Mesenchymal stem cell (in vitro differentiated cells and primary cell): Measurements from ENCODE around the gene SH3RF2.
A peak's percentile ranks its signal among the peaks of the same experiment; 100 is the strongest.

Experiments
- DNase-seq: peaks from one replicate; pipeline ENCODE4 v3.0.0-alpha.2; 2013
- H2AFZ ChIP-seq: one replicate; pipeline ENCODE4 v1.6.1; 2013; ENCODE audit warnings: low read depth, mild to moderate bottlenecking, control low read depth, inconsistent platforms, low read length, moderate library complexity
- H2AK5ac ChIP-seq: 2 replicates; pipeline ENCODE4 v1.6.1; 2013; ENCODE audit warnings: low read length, moderate library complexity, mild to moderate bottlenecking, inconsistent platforms; ENCODE audit not compliant: severe bottlenecking
- H2BK120ac ChIP-seq: one replicate; pipeline ENCODE4 v1.6.1; 2013; ENCODE audit warnings: low read depth, mild to moderate bottlenecking, inconsistent platforms, low read length, moderate library complexity
- H2BK12ac ChIP-seq, 2 experiments: one replicate each; pipeline ENCODE4 v1.6.1; 2013; ENCODE audit warnings: inconsistent platforms in 2 of 2, low read length in 2 of 2, mild to moderate bottlenecking in 2 of 2, moderate library complexity in 2 of 2, control low read depth in 1 of 2
- H2BK15ac ChIP-seq: one replicate; pipeline ENCODE4 v1.6.1; 2013; ENCODE audit warnings: mild to moderate bottlenecking, low read depth, inconsistent platforms; ENCODE audit not compliant: poor library complexity, severe bottlenecking
- H2BK5ac ChIP-seq: 2 replicates; pipeline ENCODE4 v1.6.1; 2013; ENCODE audit warnings: low read depth, mild to moderate bottlenecking, low read length, control low read depth, inconsistent platforms; ENCODE audit not compliant: poor library complexity, severe bottlenecking
- H3K14ac ChIP-seq, 2 experiments: one replicate each; pipeline ENCODE4 v1.6.1; 2013; ENCODE audit warnings: inconsistent platforms in 2 of 2, low read length in 2 of 2, control low read depth in 1 of 2, mild to moderate bottlenecking in 1 of 2, moderate library complexity in 1 of 2
- H3K18ac ChIP-seq, 2 experiments: one replicate each; pipeline ENCODE4 v1.6.1; 2013; ENCODE audit warnings: inconsistent platforms in 2 of 2, low read length in 2 of 2, control low read depth in 1 of 2, low read depth in 1 of 2, mild to moderate bottlenecking in 1 of 2
- H3K23ac ChIP-seq, 2 experiments: one replicate each; pipeline ENCODE4 v1.6.1; 2013; ENCODE audit warnings: inconsistent platforms in 2 of 2, low read length in 2 of 2, mild to moderate bottlenecking in 2 of 2, moderate library complexity in 2 of 2, control low read depth in 1 of 2
- H3K27ac ChIP-seq: 2 replicates; pipeline ENCODE4 v1.5.1; 2013; ENCODE audit warnings: mild to moderate bottlenecking, moderate library complexity, low read length, control low read depth, inconsistent platforms; ENCODE audit not compliant: poor library complexity, severe bottlenecking
- H3K27me3 ChIP-seq, 2 experiments: 2 replicates each; pipeline versions ENCODE4 v1.6.1 to v1.7.0; 2013; ENCODE audit warnings: low read length in 2 of 2, mild to moderate bottlenecking in 2 of 2, moderate library complexity in 2 of 2, control low read depth in 1 of 2, inconsistent platforms in 1 of 2; ENCODE audit not compliant: control insufficient read depth in 1 of 2, insufficient read depth in 1 of 2
- H3K36me3 ChIP-seq, 2 experiments: 2 replicates each; pipeline versions ENCODE4 v1.6.1 to v1.7.0; 2013; ENCODE audit warnings: low read length in 2 of 2, control low read depth in 1 of 2, inconsistent platforms in 1 of 2, low read depth in 1 of 2, mild to moderate bottlenecking in 1 of 2; ENCODE audit not compliant: insufficient read depth in 2 of 2, control insufficient read depth in 1 of 2
- H3K4ac ChIP-seq, 2 experiments: one replicate each; pipeline ENCODE4 v1.6.1; 2013; ENCODE audit warnings: inconsistent platforms in 2 of 2, low read length in 2 of 2, mild to moderate bottlenecking in 2 of 2, moderate library complexity in 2 of 2, control low read depth in 1 of 2, low read depth in 1 of 2
- H3K4me1 ChIP-seq: 2 replicates; pipeline ENCODE4 v1.6.1; 2013; ENCODE audit warnings: low read depth, low read length, control low read depth; ENCODE audit not compliant: control insufficient read depth, insufficient read depth
- H3K4me2 ChIP-seq: 2 replicates; pipeline ENCODE4 v1.6.1; 2013; ENCODE audit warnings: low read length, mild to moderate bottlenecking, inconsistent platforms; ENCODE audit not compliant: poor library complexity, severe bottlenecking
- H3K4me3 ChIP-seq, 2 experiments: 2 replicates each; pipeline versions ENCODE4 v1.5.1 to v1.7.0; 2013; ENCODE audit warnings: low read length in 2 of 2, mild to moderate bottlenecking in 2 of 2, control low read depth in 1 of 2, low read depth in 1 of 2; ENCODE audit not compliant: insufficient read depth in 1 of 2
- H3K79me1 ChIP-seq: replicated peaks from 2 replicates; pipeline ENCODE4 v1.6.1; 2013; ENCODE audit warnings: mild to moderate bottlenecking, control low read depth, low read length, inconsistent platforms; ENCODE audit not compliant: poor library complexity, severe bottlenecking
- H3K9ac ChIP-seq: 2 replicates; pipeline ENCODE4 v1.7.0; 2013; ENCODE audit warnings: mild to moderate bottlenecking, low read length, moderate library complexity
- H3K9me3 ChIP-seq: 2 replicates; pipeline ENCODE4 v1.7.0; 2013; ENCODE audit warnings: mild to moderate bottlenecking, low read length; ENCODE audit not compliant: control insufficient read depth
- H4K8ac ChIP-seq: one replicate; pipeline ENCODE4 v1.6.1; 2013; ENCODE audit warnings: inconsistent platforms, mild to moderate bottlenecking, low read length, moderate library complexity
- H4K91ac ChIP-seq: one replicate; pipeline ENCODE4 v1.6.1; 2013; ENCODE audit warnings: mild to moderate bottlenecking, low read length, inconsistent platforms
- WGBS: methylation state at CpG from one replicate; pipeline ENCODE4 v1.1.7; 2013; ENCODE audit warnings: mixed read lengths; 5-methylcytosine and 5-hydroxymethylcytosine counted together

SH3RF2 gene

DNA sequence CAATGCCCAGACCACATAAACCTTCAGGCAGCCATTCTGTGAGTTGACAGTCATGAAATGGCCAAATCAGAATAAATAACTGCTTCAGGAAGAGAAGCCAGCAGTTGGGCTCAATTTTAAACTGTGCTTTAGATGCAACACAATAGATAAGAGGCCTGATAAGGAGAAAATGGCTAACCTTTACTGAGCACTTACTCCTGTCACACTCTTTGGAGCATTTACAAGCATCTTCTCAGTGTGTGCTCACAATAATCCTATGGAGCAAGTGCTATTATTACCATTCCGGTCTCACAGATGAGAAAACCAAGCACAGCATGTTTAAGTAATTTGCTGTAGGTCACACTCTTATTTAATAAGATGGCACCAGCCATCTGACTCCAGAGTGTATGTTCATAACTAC is 11.5 kb upstream of the SH3RF2 start:
- Histone ChIP-seq H3K79me1 (no peaks in the 10 kb centered on the region), H2AK5ac (peak overlapping the region; percentile 33)

DNA sequence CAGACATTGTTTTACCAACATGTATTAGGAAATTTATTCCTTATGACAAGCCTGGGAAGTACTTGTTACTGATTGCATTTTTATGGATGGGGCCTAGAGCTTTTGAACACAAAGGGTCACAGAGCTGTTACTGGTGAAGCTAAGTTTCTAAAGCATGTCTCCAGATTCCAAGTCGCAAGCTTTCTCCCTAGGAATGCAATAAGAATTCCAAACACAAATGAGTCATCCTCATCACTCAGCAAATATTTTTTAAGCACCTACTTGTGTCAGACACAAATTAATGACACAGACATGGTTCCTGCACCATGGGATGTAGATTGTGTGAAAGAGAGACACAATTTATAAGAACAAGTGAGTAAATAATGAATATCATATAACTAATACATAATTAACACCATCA is 11.0 kb upstream of the SH3RF2 start:
- Histone ChIP-seq H3K27me3 (no peaks in the 10 kb centered on the region), H4K8ac (no peak overlapping the region), H3K9ac (peak overlapping the region; percentile 44), H4K91ac (no peak overlapping the region), H2AK5ac (no peak overlapping the region), H2BK15ac (no peak overlapping the region), H2AFZ (no peak overlapping the region), H3K36me3 (no peaks in the 10 kb centered on the region), H3K4me1 (no peaks in the 10 kb centered on the region), H3K23ac (no peak overlapping the region), H3K79me1 (no peaks in the 10 kb centered on the region), H3K14ac (no peak overlapping the region), H3K4me3 (no peak overlapping the region), H3K9me3 (no peaks in the 10 kb centered on the region), H3K18ac (no peak overlapping the region), H3K4me2 (no peak overlapping the region), H2BK12ac (no peak overlapping the region), H2BK5ac (no peak overlapping the region), H3K4ac (no peak overlapping the region), H3K27ac (peak overlapping the region; percentile 87), H2BK120ac (no peak overlapping the region)
- DNase-seq: peak; percentile 82
- WGBS: 0% methylated on average over 1 of the region's 1 CpG

More for the DNA sequence above, 11.5 kb upstream of the SH3RF2 start:
- no peak overlapping the region for H4K8ac ChIP-seq
- H2BK15ac ChIP-seq: no peak overlapping the region
- DNase-seq: no peak
- peak overlapping the region in 1 of 2 experiments; percentile 33 for H3K18ac ChIP-seq
- H3K4me3 ChIP-seq: no peak overlapping the region
- H3K4me1 ChIP-seq: no peaks in the 10 kb centered on the region
- no peak overlapping the region for H3K4me2 ChIP-seq
- no peak overlapping the region for H2BK5ac ChIP-seq
- H2BK120ac ChIP-seq: no peak overlapping the region
- H2BK12ac ChIP-seq: no peak overlapping the region
- H3K4ac ChIP-seq: no peak overlapping the region
- peak overlapping the region; percentile 87 for H3K27ac ChIP-seq
- no peaks in the 10 kb centered on the region for H3K9me3 ChIP-seq
- peak overlapping the region; percentile 44 for H3K9ac ChIP-seq
- no peak overlapping the region for H3K14ac ChIP-seq
- H4K91ac ChIP-seq: no peak overlapping the region
- 67% methylated on average over 1 of the region's 1 CpG for WGBS
- H3K27me3 ChIP-seq: no peaks in the 10 kb centered on the region
- H2AFZ ChIP-seq: no peak overlapping the region
- no peaks in the 10 kb centered on the region for H3K36me3 ChIP-seq
- no peak overlapping the region for H3K23ac ChIP-seq

DNA sequence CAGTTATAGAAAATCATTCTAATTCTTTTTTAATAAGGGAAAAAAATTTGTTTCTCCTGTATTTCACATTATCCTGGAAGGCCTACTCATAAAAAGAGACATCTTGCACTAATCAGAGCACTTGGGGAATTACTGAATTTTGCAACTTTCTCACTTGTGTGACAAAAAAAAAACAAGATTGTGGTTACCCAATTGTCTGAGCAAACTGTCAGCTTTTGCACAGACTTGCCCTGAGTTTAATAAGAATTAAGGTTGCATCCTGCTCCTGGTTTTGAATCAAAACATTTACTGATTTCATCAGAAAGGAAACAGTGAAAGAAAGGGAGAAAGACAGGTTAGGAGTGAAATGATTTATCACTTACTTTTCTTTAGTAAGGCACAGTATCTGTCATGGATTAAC is 10.6 kb upstream of the SH3RF2 start:
- Histone ChIP-seq H2AFZ (no peak overlapping the region), H3K4me3 (no peak overlapping the region), H3K4me2 (no peak overlapping the region), H3K14ac (no peak overlapping the region), H2BK12ac (no peak overlapping the region), H2BK15ac (no peak overlapping the region), H3K23ac (no peak overlapping the region), H3K36me3 (no peaks in the 10 kb centered on the region), H4K8ac (no peak overlapping the region), H3K9me3 (no peaks in the 10 kb centered on the region), H3K27me3 (no peaks in the 10 kb centered on the region), H2AK5ac (no peak overlapping the region), H3K4ac (no peak overlapping the region), H2BK5ac (no peak overlapping the region), H4K91ac (no peak overlapping the region), H3K4me1 (no peaks in the 10 kb centered on the region), H2BK120ac (no peak overlapping the region), H3K27ac (peak overlapping the region; percentile 79), H3K9ac (peak overlapping the region; percentile 9), H3K18ac (no peak overlapping the region), H3K79me1 (no peaks in the 10 kb centered on the region)
- DNase-seq: peak; percentile 82

DNA sequence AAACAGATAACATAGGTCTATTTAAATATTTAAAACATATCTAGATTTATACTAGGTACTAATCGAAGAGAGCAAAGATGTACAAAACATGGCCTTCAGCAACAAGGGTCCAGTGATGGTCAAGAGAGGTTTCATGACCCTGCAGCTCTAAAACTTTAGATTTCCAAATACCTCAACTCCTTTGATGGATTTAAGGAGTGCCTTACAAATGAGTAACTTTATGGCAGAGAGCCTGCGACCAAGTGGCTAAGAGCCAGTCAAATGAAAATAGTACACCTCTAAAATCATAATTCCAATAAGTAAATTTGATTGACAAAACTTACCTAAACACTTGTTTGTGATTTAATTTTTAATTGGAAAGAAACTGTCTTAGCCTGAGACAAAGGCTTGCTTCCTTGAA is 4.7 kb upstream of the SH3RF2 start:
- H2BK12ac ChIP-seq: no peak overlapping the region
- H2BK5ac ChIP-seq: no peak overlapping the region
- no peak overlapping the region for H2AK5ac ChIP-seq
- H3K14ac ChIP-seq: no peak overlapping the region
- H3K27ac ChIP-seq: no peak overlapping the region
- no peak overlapping the region for H3K18ac ChIP-seq
- no peaks in the 10 kb centered on the region for H3K9me3 ChIP-seq
- H3K4me3 ChIP-seq: no peak overlapping the region
- H2BK120ac ChIP-seq: no peak overlapping the region
- H3K4me1 ChIP-seq: no peaks in the 10 kb centered on the region
- no peak overlapping the region for H3K4ac ChIP-seq
- no peaks in the 10 kb centered on the region for H3K27me3 ChIP-seq
- H3K9ac ChIP-seq: no peak overlapping the region
- H4K91ac ChIP-seq: no peak overlapping the region
- no peak overlapping the region for H3K23ac ChIP-seq
- 100% methylated on average over 1 of the region's 2 CpGs for WGBS
- no peaks in the 10 kb centered on the region for H3K36me3 ChIP-seq
- no peaks in the 10 kb centered on the region for H3K79me1 ChIP-seq
- no peak overlapping the region for H2BK15ac ChIP-seq
- H3K4me2 ChIP-seq: no peak overlapping the region
- no peak for DNase-seq
- no peak overlapping the region for H4K8ac ChIP-seq
- H2AFZ ChIP-seq: no peak overlapping the region
